ENCODE measurements around the gene PPIP5K1. TPM values are rescaled to one million over a fixed set of nuclear protein-coding genes. Genes with fewer than 3 reads are reported as not detected.

PPIP5K1 gene
- total RNA-seq, 8 experiments from 2014 or later = 9.4 to 37.9 (median 21.0) TPM

GRCh38 chr15:43510200-43511011 lies 79.6 kb downstream of the PPIP5K1 start:
- ATAC-seq (replicated peaks in 6 of 8) = peak; percentile 82 to 95 (median 88)
- Histone ChIP-seq H3K4me1 (replicated peaks in 1 of 2) (peaks cover 38 to 40% of the 10 kb centered on the region in 2 donors), H3K4me3 (peak overlapping the region; percentile 41 to 59 (median 47)), H3K27ac (peak overlapping the region; percentile 89)
- WGBS, 10 experiments = 0 to 8% (median 0%) methylated on average over 1 to 11 of the region's 41 CpGs; no CpG with 5 or more reads in 2 of the 10 experiments
- in situ Hi-C loops (cut with MboI; ENCODE audit: low pct_unique_long_range_greater_than_20kb in 2 of 9, low sequenced_read_pairs in 9 of 9, unreplicated experiment in 9 of 9) = no loop called here

DNA sequence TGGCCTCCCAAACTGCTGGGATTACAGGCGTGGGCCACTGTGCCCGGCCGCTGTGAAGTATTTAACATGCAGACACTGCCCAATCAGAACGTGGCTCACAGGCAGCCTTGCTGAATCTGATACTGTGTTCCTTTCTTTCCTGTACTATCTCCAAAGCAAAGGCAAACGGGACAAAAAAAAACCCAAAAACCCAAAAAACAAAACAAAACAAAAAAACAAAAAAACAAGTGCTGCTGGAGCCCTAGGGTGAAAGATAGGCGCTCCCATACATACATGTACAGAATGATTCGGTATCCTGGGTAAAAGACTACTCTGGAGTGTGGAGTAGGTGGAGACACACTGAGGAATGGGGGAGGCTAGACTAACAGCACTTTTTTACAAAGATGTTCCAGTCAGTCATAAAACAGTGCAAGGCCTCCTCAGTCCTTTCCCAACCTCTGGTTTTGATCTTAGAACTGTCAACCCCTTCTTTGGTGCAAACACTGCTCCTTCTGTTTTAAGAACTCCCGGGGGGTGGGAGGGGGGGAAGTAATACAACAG lies 80.3 kb downstream of the PPIP5K1 start:
- peak in 2 of 8 experiments; percentile 6 to 12 for ATAC-seq (replicated peaks in 6 of 8)
- Histone ChIP-seq H3K4me1 (replicated peaks in 1 of 2) (peaks cover 40 to 45% of the 10 kb centered on the region in 2 donors), H3K27ac (peak overlapping the region; percentile 89), H3K4me3 (peak overlapping the region; percentile 40 to 59 (median 47))
- 0 to 27% (median 6%) methylated on average over 1 to 8 of the region's 8 CpGs; no CpG with 5 or more reads in 1 of the 10 experiments for WGBS, 10 experiments
- in situ Hi-C loops (cut with MboI; ENCODE audit: low pct_unique_long_range_greater_than_20kb in 2 of 9, low sequenced_read_pairs in 9 of 9, unreplicated experiment in 9 of 9) = no loop called here

DNA sequence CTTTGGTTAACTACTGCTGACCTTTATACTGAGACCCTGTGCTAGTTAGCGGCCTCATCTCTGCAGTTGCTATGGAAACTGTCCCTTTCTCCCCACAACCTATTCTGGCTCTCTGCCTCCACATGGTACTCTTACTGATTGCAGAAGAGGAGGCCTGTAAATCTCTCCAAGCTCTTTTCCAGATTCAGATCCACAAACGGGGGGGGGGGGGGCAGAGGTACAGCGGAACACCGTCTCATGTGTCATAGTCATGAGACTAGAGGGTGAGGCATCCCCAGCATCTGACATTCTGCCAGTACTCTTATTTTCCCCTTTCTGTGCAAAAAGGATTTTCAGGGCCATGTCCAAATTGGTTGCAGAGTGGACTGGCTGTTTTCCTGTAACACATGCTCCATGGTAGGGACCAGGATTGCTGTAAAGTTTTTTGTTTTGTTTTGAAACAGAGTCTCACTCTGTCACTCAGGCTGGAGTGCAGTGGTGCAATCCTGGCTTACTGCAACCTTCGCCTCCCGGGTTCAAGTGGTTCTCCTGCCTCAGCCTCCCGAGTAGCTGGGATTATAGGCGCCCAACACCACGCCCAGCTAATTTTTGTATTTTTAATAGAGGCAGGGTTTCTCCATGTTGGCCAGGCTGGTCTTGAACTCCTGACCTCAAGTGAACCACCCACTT lies 80.9 kb downstream of the PPIP5K1 start:
- 0 to 33% (median 0%) methylated on average over 1 to 6 of the region's 9 CpGs; no CpG with 5 or more reads in 4 of the 10 experiments for WGBS, 10 experiments
- Histone ChIP-seq H3K27ac (peak overlapping the region; percentile 89), H3K4me3 (peak overlapping the region; percentile 40 to 59 (median 47)), H3K4me1 (replicated peaks in 1 of 2) (peaks cover 35 to 41% of the 10 kb centered on the region in 2 donors)
- in situ Hi-C loops (cut with MboI; ENCODE audit: low pct_unique_long_range_greater_than_20kb in 2 of 9, low sequenced_read_pairs in 9 of 9, unreplicated experiment in 9 of 9) = no loop called here
- ATAC-seq (replicated peaks in 6 of 8) = peak in 6 of 8 experiments; percentile 0 to 33 (median 24)

- H3K27ac ChIP-seq = peak overlapping the region; percentile 75 to 89
- H3K4me1 ChIP-seq (replicated peaks in 1 of 2) = peaks cover 33 to 39% of the 10 kb centered on the region in 2 donors
- peak overlapping the region in 3 of 5 donors; percentile 1 to 59 (median 47) for H3K4me3 ChIP-seq
- in situ Hi-C loops (cut with MboI; ENCODE audit: low pct_unique_long_range_greater_than_20kb in 2 of 9, low sequenced_read_pairs in 9 of 9, unreplicated experiment in 9 of 9) = no loop called here
- no peak for ATAC-seq (replicated peaks in 6 of 8)
- WGBS, 10 experiments = 0 to 80% (median 54%) methylated on average over 1 of the region's 1 CpG; no CpG with 5 or more reads in 4 of the 10 experiments
These were observed 81.6 kb downstream of the PPIP5K1 start for GRCh38 chr15:43508421-43508820.

DNA sequence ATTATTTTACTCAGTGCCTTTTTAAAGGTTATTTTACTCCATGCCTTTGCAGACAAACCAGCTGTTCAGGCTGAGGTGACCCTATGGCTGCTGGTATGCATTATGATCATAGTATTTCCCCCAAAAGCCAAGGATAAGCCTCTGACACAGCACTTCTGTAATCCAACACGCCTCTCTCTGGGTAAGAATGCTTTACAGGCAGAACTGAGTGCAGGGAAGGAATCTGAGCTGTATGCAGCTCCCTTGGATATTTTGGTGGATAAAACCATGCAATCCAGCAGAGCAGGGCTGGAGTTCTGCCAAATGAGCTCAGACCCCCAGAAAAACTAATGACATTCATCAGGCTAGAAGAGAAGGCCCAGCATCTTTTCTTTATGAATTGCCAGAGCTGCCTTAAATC lies 84.3 kb downstream of the PPIP5K1 start:
- Histone ChIP-seq H3K4me3 (no peak overlapping the region), H3K27ac (peak overlapping the region in 1 of 2 donors; percentile 53), H3K4me1 (replicated peaks in 1 of 2) (peaks cover 23 to 31% of the 10 kb centered on the region in 2 donors)
- ATAC-seq (replicated peaks in 6 of 8) = peak in 1 of 8 experiments; percentile 0
- in situ Hi-C loops (cut with MboI; ENCODE audit: low pct_unique_long_range_greater_than_20kb in 2 of 9, low sequenced_read_pairs in 9 of 9, unreplicated experiment in 9 of 9) = no loop called here
- WGBS, 10 experiments = 33 to 86% (median 50%) methylated on average over 1 of the region's 1 CpG; no CpG with 5 or more reads in 4 of the 10 experiments

GRCh38 chr15:43499635-43500034 lies 90.4 kb downstream of the PPIP5K1 start:
- H3K4me3 ChIP-seq = no peak overlapping the region
- in situ Hi-C loops (cut with MboI; ENCODE audit: low pct_unique_long_range_greater_than_20kb in 2 of 9, low sequenced_read_pairs in 9 of 9, unreplicated experiment in 9 of 9) = no loop called here
- ATAC-seq (replicated peaks in 6 of 8) = no peak
- no peak overlapping the region for H3K27ac ChIP-seq
- H3K4me1 ChIP-seq (replicated peaks in 1 of 2) = no peaks in the 10 kb centered on the region
- WGBS, 10 experiments = 18 to 91% (median 75%) methylated on average over 1 of the region's 1 CpG; no CpG with 5 or more reads in 2 of the 10 experiments

DNA sequence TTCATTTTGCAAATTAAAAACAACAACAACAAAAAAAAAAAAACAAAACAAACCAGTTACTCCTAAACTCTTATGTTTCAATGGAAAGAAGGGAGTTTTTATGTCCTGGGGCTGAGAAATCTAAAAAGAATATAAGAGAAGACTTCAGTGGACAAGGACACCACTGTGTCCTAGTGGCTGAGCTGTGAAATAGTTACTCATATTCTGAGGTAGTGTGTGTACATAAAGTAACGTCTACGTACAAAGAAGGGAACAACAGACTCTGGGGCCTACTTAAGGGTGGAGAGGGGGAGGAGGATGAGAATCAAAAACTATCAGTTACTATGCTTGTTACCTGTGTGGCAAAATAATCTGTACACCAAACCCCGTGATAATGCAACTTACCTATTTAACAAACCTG lies 91.0 kb downstream of the PPIP5K1 start:
- in situ Hi-C loops (cut with MboI; ENCODE audit: low pct_unique_long_range_greater_than_20kb in 2 of 9, low sequenced_read_pairs in 9 of 9, unreplicated experiment in 9 of 9) = no loop called here
- H3K4me1 ChIP-seq (replicated peaks in 1 of 2) = peaks cover 3 to 5% of the 10 kb centered on the region in 2 donors
- H3K4me3 ChIP-seq = no peak overlapping the region
- WGBS, 10 experiments = 20 to 100% (median 73%) methylated on average over 1 to 3 of the region's 3 CpGs
- peak in 1 of 8 experiments; percentile 59 for ATAC-seq (replicated peaks in 6 of 8)
- no peak overlapping the region for H3K27ac ChIP-seq

- Histone ChIP-seq H3K4me3 (peak overlapping the region; percentile 61 to 94 (median 77)), H3K4me1 (replicated peaks in 1 of 2) (peaks cover 12 to 31% of the 10 kb centered on the region in 2 donors), H3K27ac (peak overlapping the region; percentile 84 to 97)
- WGBS, 10 experiments = 16 to 90% (median 50%) methylated on average over 2 to 7 of the region's 7 CpGs; no CpG with 5 or more reads in 2 of the 10 experiments
- no peak for ATAC-seq (replicated peaks in 6 of 8)
- in situ Hi-C loops (cut with MboI; ENCODE audit: low pct_unique_long_range_greater_than_20kb in 2 of 9, low sequenced_read_pairs in 9 of 9, unreplicated experiment in 9 of 9) = no loop called here
These were observed 96.1 kb downstream of the PPIP5K1 start for GRCh38 chr15:43493703-43494472.

GRCh38 chr15:43492673-43493601 lies 97.1 kb downstream of the PPIP5K1 start, which contains the start of gene TP53BP1:
Gene TP53BP1, minus strand, starts transcription at chr15:43493156. Its CDS starts 113 bp downstream, at chr15:43493043.
- Histone ChIP-seq H3K4me3 (peak within 1 kb of the TSS; percentile 61 to 94 (median 77)), H3K4me1 (replicated peaks in 1 of 2) (peaks cover 12 to 31% of the 10 kb centered on the region in 2 donors), H3K27ac (peak within 1 kb of the TSS; percentile 95 to 97)
- 0 to 7% (median 0%) methylated on average over 3 to 16 of the region's 54 CpGs; no CpG with 5 or more reads in 3 of the 10 experiments for WGBS, 10 experiments
- in situ Hi-C loops (cut with MboI; ENCODE audit: low pct_unique_long_range_greater_than_20kb in 2 of 9, low sequenced_read_pairs in 9 of 9, unreplicated experiment in 9 of 9) = no loop called here
- ATAC-seq (replicated peaks in 6 of 8) = peak; percentile 97 to 99 (median 98)

- H3K4me3 ChIP-seq = peak overlapping the region; percentile 61 to 94 (median 77)
These were observed 97.7 kb downstream of the PPIP5K1 start for GRCh38 chr15:43492266-43492665.

DNA sequence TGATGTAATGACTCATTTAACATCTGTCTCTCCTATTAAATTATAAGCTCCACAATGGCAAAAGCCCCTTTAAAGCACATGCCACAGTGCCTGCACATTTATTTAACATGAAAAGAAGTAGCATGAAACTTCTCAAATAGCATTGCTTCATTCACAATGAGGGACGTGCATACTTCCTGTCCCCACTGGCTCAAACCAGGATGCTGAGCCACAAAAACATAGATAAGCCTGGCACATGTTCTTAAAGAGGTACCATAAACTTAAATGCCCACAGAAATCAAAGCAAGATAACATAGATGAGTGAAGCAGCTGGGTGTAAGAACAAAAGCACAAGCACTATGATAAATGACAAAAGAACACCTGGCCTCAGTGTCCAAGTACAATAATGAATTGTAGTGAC lies 100.8 kb downstream of the PPIP5K1 start:
- WGBS, 10 experiments = 40 to 90% (median 66%) methylated on average over 1 of the region's 1 CpG; no CpG with 5 or more reads in 4 of the 10 experiments
- peaks cover 11 to 28% of the 10 kb centered on the region in 2 donors for H3K4me1 ChIP-seq (replicated peaks in 1 of 2)
- H3K4me3 ChIP-seq = no peak overlapping the region
- ATAC-seq (replicated peaks in 6 of 8) = no peak
- H3K27ac ChIP-seq = no peak overlapping the region
- in situ Hi-C loops (cut with MboI; ENCODE audit: low pct_unique_long_range_greater_than_20kb in 2 of 9, low sequenced_read_pairs in 9 of 9, unreplicated experiment in 9 of 9) = no loop called here

More at GRCh38 chr15:43492266-43492665, 97.7 kb downstream of the PPIP5K1 start:
- ATAC-seq (replicated peaks in 6 of 8) = no peak
- 0 to 40% (median 5%) methylated on average over 1 to 3 of the region's 7 CpGs; no CpG with 5 or more reads in 2 of the 10 experiments for WGBS, 10 experiments
- peak overlapping the region; percentile 95 to 97 for H3K27ac ChIP-seq
- H3K4me1 ChIP-seq (replicated peaks in 1 of 2) = peaks cover 12 to 31% of the 10 kb centered on the region in 2 donors
- in situ Hi-C loops (cut with MboI; ENCODE audit: low pct_unique_long_range_greater_than_20kb in 2 of 9, low sequenced_read_pairs in 9 of 9, unreplicated experiment in 9 of 9) = no loop called here

Measured in motor neuron (in vitro differentiated cells).